B cell (primary cell): ENCODE data around the gene PALD1. TPM values are rescaled to one million over a fixed set of nuclear protein-coding genes. Genes with fewer than 3 reads are reported as not detected.

ENCODE experiments used
- ATAC-seq: fragments of 200-7000 bp; cut with Tn5 transposase; one replicate; pipeline ENCODE4 v1.10.0; 2021; ENCODE audit warnings: low read depth, mild to moderate bottlenecking, moderate number of reproducible peaks, moderate library complexity
- CTCF ChIA-PET: fragments of 350-600 bp; sonication (Branson Sonifier 250); formaldehyde crosslinking; loops from one replicate; lab custom pipeline; 2021; ENCODE audit warnings: antibody characterized with exemption, inconsistent platforms; lab: Charles Lee
- POLR2A ChIA-PET: fragments of 350-600 bp; sonication (Branson Sonifier 250); formaldehyde crosslinking; loops from one replicate; lab custom pipeline; 2021; ENCODE audit warnings: antibody characterized with exemption; lab: Charles Lee
- DNase-seq: peaks from one replicate; pipeline ENCODE4 v3.0.0; 2013
- H2AFZ ChIP-seq: 2 replicates; pipeline ENCODE4 v1.6.1; 2012; ENCODE audit warnings: mild to moderate bottlenecking, low read depth, low read length; ENCODE audit not compliant: insufficient read depth, poor library complexity, severe bottlenecking
- H3K27ac ChIP-seq, 2 donors: 1 replicate in 1 of 2; 2 replicates in 1 of 2; pipeline ENCODE4 v1.5.1; 2012 to 2013; ENCODE audit warnings: low read length in 2 of 2, mild to moderate bottlenecking in 2 of 2, moderate library complexity in 1 of 2
- H3K27me3 ChIP-seq, 4 experiments: fragments of 200-600 bp in 1 of 4; sonication (generic) in 1 of 4; replicated peaks in 1 of 4; 1 replicate in 2 of 4; 2 replicates in 2 of 4; pipeline versions ENCODE4 v1.6.1 to v1.7.0; 2013 to 2016; ENCODE audit warnings: low read length in 3 of 4, mild to moderate bottlenecking in 2 of 4, mixed read lengths in 1 of 4, moderate library complexity in 1 of 4; ENCODE audit not compliant: insufficient read depth in 4 of 4, control insufficient read depth in 3 of 4; ENCODE audit errors: control extremely low read depth in 1 of 4
- H3K36me3 ChIP-seq, 2 experiments: replicated peaks in 1 of 2; 1 replicate in 1 of 2; 2 replicates in 1 of 2; pipeline versions ENCODE4 v1.6.1 to v1.7.1; 2013; ENCODE audit warnings: low read length in 1 of 2; ENCODE audit not compliant: insufficient read depth in 2 of 2, control insufficient read depth in 1 of 2; ENCODE audit errors: control extremely low read depth in 1 of 2, extremely low read depth in 1 of 2
- H3K4me1 ChIP-seq, 2 donors: fragments of 200-600 bp in 1 of 2; sonication (generic) in 1 of 2; 1 replicate in 1 of 2; 2 replicates in 1 of 2; pipeline versions ENCODE4 v1.5.1 to v1.6.1; 2013 to 2017; ENCODE audit warnings: low read length in 2 of 2; ENCODE audit not compliant: control insufficient read depth in 2 of 2, insufficient read depth in 2 of 2
- H3K4me2 ChIP-seq: replicated peaks from 2 replicates; pipeline ENCODE3; 2012; ENCODE audit warnings: mild to moderate bottlenecking, low read depth, low read length; ENCODE audit not compliant: poor library complexity, severe bottlenecking
- H3K4me3 ChIP-seq, 5 experiments: fragments of 200-600 bp in 1 of 5; sonication (generic) in 1 of 5; 1 replicate in 3 of 5; 2 replicates in 2 of 5; pipeline versions ENCODE4 v1.5.1 to v1.7.0; 2011 to 2016; ENCODE audit warnings: low read length in 4 of 5, mild to moderate bottlenecking in 4 of 5, low read depth in 2 of 5, control low read depth in 1 of 5, moderate library complexity in 1 of 5; ENCODE audit not compliant: insufficient read depth in 1 of 5; ENCODE audit errors: control extremely low read depth in 1 of 5, extremely low read depth in 1 of 5
- H3K79me2 ChIP-seq: fragments of 200-600 bp; sonication (generic); one replicate; pipeline ENCODE4 v1.6.0; 2016; ENCODE audit warnings: low read length; ENCODE audit not compliant: control insufficient read depth, insufficient read depth
- H3K9ac ChIP-seq: fragments of 200-600 bp; sonication (generic); 2 replicates; pipeline ENCODE4 v1.6.1; 2017; ENCODE audit warnings: mild to moderate bottlenecking, low read length, moderate library complexity
- H3K9me3 ChIP-seq, 3 donors: one replicate each; pipeline versions ENCODE4 v1.6.1 to v1.7.1; 2013; ENCODE audit warnings: low read length in 2 of 3; ENCODE audit not compliant: control insufficient read depth in 2 of 3, insufficient read depth in 1 of 3; ENCODE audit errors: control extremely low read depth in 1 of 3
- H4K20me1 ChIP-seq: 2 replicates; pipeline ENCODE4 v1.6.0; 2012; ENCODE audit warnings: mild to moderate bottlenecking, low read length; ENCODE audit not compliant: insufficient read depth, control insufficient read depth, poor library complexity, severe bottlenecking
- H3K27ac Mint-ChIP-seq: one replicate; pipeline ENCODE4 v1.8.0; 2021; ENCODE audit warnings: mixed read lengths
- H3K27me3 Mint-ChIP-seq: one replicate; pipeline ENCODE4 v1.8.0; 2021; ENCODE audit warnings: mixed read lengths
- H3K4me1 Mint-ChIP-seq: one replicate; pipeline ENCODE4 v1.8.0; 2021; ENCODE audit warnings: mixed read lengths
- H3K4me3 Mint-ChIP-seq: one replicate; pipeline ENCODE4 v1.8.0; 2021; ENCODE audit warnings: mixed read lengths
- H3K9me3 Mint-ChIP-seq: one replicate; pipeline ENCODE4 v1.8.0; 2022; ENCODE audit warnings: mixed read lengths; ENCODE audit not compliant: insufficient read depth
- EZH2 ChIP-seq: IDR thresholded peaks from 2 replicates; pipeline ENCODE4 v1.6.1; 2012; ENCODE audit warnings: borderline replicate concordance, low read depth, mild to moderate bottlenecking, moderate library complexity, low read length; ENCODE audit not compliant: insufficient read depth, poor library complexity, severe bottlenecking
- WGBS: methylation state at CpG from one replicate; pipeline ENCODE4 v1.1.5; 2013; ENCODE audit warnings: missing lambda C conversion rate; ENCODE audit not compliant: insufficient coverage; 5-methylcytosine and 5-hydroxymethylcytosine counted together
- intact Hi-C: fragments of 100-400 bp; cut with micrococcal nuclease; formaldehyde crosslinking; loops from one replicate; pipeline ENCODE4 v1.10.0; 2022
- polyA plus RNA-seq: library from polyadenylated mRNA; depleted of rRNA; stranded (reverse); fragments of >200 nt; gene quantifications from 2 replicates; pipeline ENCODE4 v1.2.3, GENCODE V29; 2012
- total RNA-seq, 2 donors: library from RNA; stranded (reverse); fragments of 120-200 nt in 1 of 2; gene quantifications; 1 replicate in 1 of 2; 2 replicates in 1 of 2; pipeline versions ENCODE4 v1.2.3 to v1.2.4, GENCODE V29; 2013 to 2022
- TF ChIP-seq, protein P1 (sequence below): fragments of 200-600 bp; IDR thresholded peaks from one replicate; pipeline ENCODE4 v1.8.0; 2022; ENCODE audit warnings: antibody characterized with exemption, mild to moderate bottlenecking

The PALD1 gene
- total and polyA plus RNA-seq, 2 donors (not counting 1 experiment from before 2014, with no cell fraction given) = 2.2 to 2.8 TPM

- H3K9me3 Mint-ChIP-seq = no peaks in the 10 kb centered on the region
- H3K27me3 Mint-ChIP-seq = no peaks in the 10 kb centered on the region
- DNase-seq = no peak
- H3K27ac ChIP-seq = no peak overlapping the region
- H3K4me3 Mint-ChIP-seq = no peak overlapping the region
- WGBS = no CpG with 5 or more reads among the region's 6 CpGs
- no peaks in the 10 kb centered on the region for H3K9me3 ChIP-seq
- ChIA-PET CTCF (interaction anchor here (0.6 to 5.9 kb wide), 6 partner anchors 15 to 326 kb away, joined by 3 to 49 read pairs (median 10); no protein-coding TSS in a partner anchor), POLR2A (no interaction called here)
- no peaks in the 10 kb centered on the region for H3K4me1 Mint-ChIP-seq
- no peak overlapping the region for H2AFZ ChIP-seq
- no peaks in the 10 kb centered on the region for H3K4me1 ChIP-seq
- no peaks in the 10 kb centered on the region for H4K20me1 ChIP-seq
- no peak for ATAC-seq
- intact Hi-C loops = loop anchor here (10.0 kb wide), 1 partner anchor 262 kb away; the partner anchor contains the start of gene SGPL1
- TF ChIP-seq, protein P1, sequence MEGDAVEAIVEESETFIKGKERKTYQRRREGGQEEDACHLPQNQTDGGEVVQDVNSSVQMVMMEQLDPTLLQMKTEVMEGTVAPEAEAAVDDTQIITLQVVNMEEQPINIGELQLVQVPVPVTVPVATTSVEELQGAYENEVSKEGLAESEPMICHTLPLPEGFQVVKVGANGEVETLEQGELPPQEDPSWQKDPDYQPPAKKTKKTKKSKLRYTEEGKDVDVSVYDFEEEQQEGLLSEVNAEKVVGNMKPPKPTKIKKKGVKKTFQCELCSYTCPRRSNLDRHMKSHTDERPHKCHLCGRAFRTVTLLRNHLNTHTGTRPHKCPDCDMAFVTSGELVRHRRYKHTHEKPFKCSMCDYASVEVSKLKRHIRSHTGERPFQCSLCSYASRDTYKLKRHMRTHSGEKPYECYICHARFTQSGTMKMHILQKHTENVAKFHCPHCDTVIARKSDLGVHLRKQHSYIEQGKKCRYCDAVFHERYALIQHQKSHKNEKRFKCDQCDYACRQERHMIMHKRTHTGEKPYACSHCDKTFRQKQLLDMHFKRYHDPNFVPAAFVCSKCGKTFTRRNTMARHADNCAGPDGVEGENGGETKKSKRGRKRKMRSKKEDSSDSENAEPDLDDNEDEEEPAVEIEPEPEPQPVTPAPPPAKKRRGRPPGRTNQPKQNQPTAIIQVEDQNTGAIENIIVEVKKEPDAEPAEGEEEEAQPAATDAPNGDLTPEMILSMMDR = no peak
- no peak for TF ChIP-seq EZH2
- no peak overlapping the region for H3K9ac ChIP-seq
- no peaks in the 10 kb centered on the region for H3K27me3 ChIP-seq
- H3K36me3 ChIP-seq = peaks cover 0 to 5% of the 10 kb centered on the region in 2 experiments
- no peak overlapping the region for H3K4me2 ChIP-seq
- no peak overlapping the region for H3K27ac Mint-ChIP-seq
- H3K79me2 ChIP-seq = no peaks in the 10 kb centered on the region
- no peak overlapping the region for H3K4me3 ChIP-seq
Measured at GRCh38 chr10:70552586-70552985, 74.0 kb downstream of the PALD1 start.

GRCh38 chr10:70555371-70555770, 76.8 kb downstream of the PALD1 start:
- Histone ChIP-seq H3K9ac (no peak overlapping the region), H3K36me3 (peaks cover 0 to 5% of the 10 kb centered on the region in 2 experiments), H2AFZ (no peak overlapping the region), H3K9me3 (no peaks in the 10 kb centered on the region), H3K27ac (no peak overlapping the region), H3K4me1 (peaks cover 0 to 8% of the 10 kb centered on the region in 2 donors), H3K4me2 (no peak overlapping the region), H3K27me3 (no peaks in the 10 kb centered on the region), H4K20me1 (no peaks in the 10 kb centered on the region), H3K4me3 (no peak overlapping the region), H3K79me2 (no peaks in the 10 kb centered on the region)
- ChIA-PET CTCF (interaction anchor here (1.1 to 1.3 kb wide), 2 partner anchors 201 to 204 kb away, joined by 3 to 5 read pairs; no protein-coding TSS in a partner anchor), POLR2A (no interaction called here)
- Mint-ChIP-seq H3K4me1 (peaks cover 16% of the 10 kb centered on the region), H3K27ac (no peak overlapping the region), H3K27me3 (no peaks in the 10 kb centered on the region), H3K9me3 (no peaks in the 10 kb centered on the region), H3K4me3 (no peak overlapping the region)
- DNase-seq (no peak), ATAC-seq (no peak)
- TF ChIP-seq EZH2 = no peak
- TF ChIP-seq, protein P1 = no peak
- intact Hi-C loops = loop anchor here (10.0 kb wide), 1 partner anchor 259 kb away; the partner anchor contains the start of gene SGPL1
- 94% methylated on average over 11 of the region's 11 CpGs for WGBS
